Measurements from ENCODE around the gene CPS1.

Gene CPS1

GRCh38 chr2:210686401-210686800, 130.0 kb downstream of the CPS1 start:
- no peak for TF ChIP-seq CTCF (IDR thresholded peaks at IDR 0.05; ENCODE audit: low read depth, low read length, missing control alignments)

GRCh38 chr2:210687786-210688470, 131.5 kb downstream of the CPS1 start:
- no peak overlapping the region for H3K4me3 ChIP-seq (ENCODE audit: low read depth, low read length)
- no peak for DNase-seq (ENCODE audit: low read depth)
- no peak for TF ChIP-seq CTCF (IDR thresholded peaks at IDR 0.05; ENCODE audit: low read depth, low read length, missing control alignments)

More at GRCh38 chr2:210686401-210686800, 130.0 kb downstream of the CPS1 start:
- DNase-seq (ENCODE audit: low read depth), result no peak
- no peak overlapping the region for H3K4me3 ChIP-seq (ENCODE audit: low read depth, low read length)

- no peak overlapping the region for H3K4me3 ChIP-seq (ENCODE audit: low read depth, low read length)
- TF ChIP-seq CTCF (IDR thresholded peaks at IDR 0.05; ENCODE audit: low read depth, low read length, missing control alignments), result no peak
- no peak for DNase-seq (ENCODE audit: low read depth)
These were observed 151.5 kb downstream of the CPS1 start for GRCh38 chr2:210707900-210708299.

- no peak for DNase-seq (ENCODE audit: low read depth)
- TF ChIP-seq CTCF (IDR thresholded peaks at IDR 0.05; ENCODE audit: low read depth, low read length, missing control alignments), result no peak
- no peak overlapping the region for H3K4me3 ChIP-seq (ENCODE audit: low read depth, low read length)
These were observed 156.7 kb downstream of the CPS1 start for GRCh38 chr2:210713122-210713521.

DNA sequence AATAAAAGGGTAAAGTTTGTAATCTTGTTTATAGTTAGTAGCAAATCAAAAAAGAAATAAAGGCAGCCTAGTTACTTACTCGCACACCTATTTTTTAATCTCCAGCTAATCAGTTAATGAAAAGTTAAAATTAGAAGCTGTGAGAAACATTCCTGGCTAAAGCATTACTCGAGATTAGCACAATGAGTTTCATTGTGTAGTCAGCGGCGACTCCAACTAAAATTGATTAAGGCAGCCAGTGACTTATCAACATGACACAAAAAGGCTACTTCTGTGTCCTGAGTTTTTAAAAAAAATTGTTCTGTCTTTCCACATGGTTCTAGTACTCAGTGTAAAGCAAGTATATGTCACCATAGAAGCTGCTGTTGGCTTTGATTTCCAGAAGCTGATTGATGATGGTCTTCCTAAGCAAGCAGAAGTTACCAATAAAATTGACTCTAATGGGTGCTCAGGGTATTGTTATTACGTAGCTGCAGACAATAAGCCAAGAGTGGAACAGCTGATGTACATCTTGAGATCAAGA, 159.2 kb downstream of the CPS1 start:
- TF ChIP-seq CTCF (IDR thresholded peaks at IDR 0.05; ENCODE audit: low read depth, low read length, missing control alignments), result no peak
- no peak for DNase-seq (ENCODE audit: low read depth)
- no peak overlapping the region for H3K4me3 ChIP-seq (ENCODE audit: low read depth, low read length)

DNA sequence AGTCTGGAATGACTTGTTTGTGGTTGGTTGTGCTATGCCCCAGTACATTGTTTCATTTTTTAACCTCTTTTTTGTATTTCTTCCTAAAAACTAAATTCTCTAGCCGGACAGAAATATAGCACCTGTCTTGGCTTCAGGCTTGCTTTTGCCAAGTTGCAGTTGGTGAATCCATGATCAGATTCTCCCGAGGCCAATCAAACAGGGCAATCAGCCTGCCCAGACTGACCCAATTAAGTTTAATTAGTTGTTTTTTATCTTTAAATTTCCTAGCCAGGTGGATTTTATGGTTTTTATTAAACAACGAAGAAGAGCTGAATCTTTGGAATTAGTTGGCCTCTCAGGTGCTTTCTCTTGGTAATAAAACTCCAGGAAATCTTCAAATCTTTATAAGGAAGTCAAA, 162.1 kb downstream of the CPS1 start:
- no peak for TF ChIP-seq CTCF (IDR thresholded peaks at IDR 0.05; ENCODE audit: low read depth, low read length, missing control alignments)
- DNase-seq (ENCODE audit: low read depth), result no peak
- H3K4me3 ChIP-seq (ENCODE audit: low read depth, low read length), result no peak overlapping the region

- no peak for TF ChIP-seq CTCF (IDR thresholded peaks at IDR 0.05; ENCODE audit: low read depth, low read length, missing control alignments)
- DNase-seq (ENCODE audit: low read depth), result no peak
- H3K4me3 ChIP-seq (ENCODE audit: low read depth, low read length), result no peak overlapping the region
These were observed 165.7 kb downstream of the CPS1 start for GRCh38 chr2:210722092-210722491.
